Testis (tissue), 3 donors: ENCODE measurements around the gene EGFR. TPM values are rescaled to one million over a fixed set of nuclear protein-coding genes. Genes with fewer than 3 reads are reported as not detected.

Experiments
- DNase-seq: peaks from one replicate; pipeline ENCODE4 v3.0.0-alpha.2; 2019
- H3K27ac ChIP-seq, 2 donors: fragments of 200-600 bp; sonication (generic); one replicate each; pipeline ENCODE4 v1.5.1; 2019
- H3K27me3 ChIP-seq: fragments of 200-600 bp; sonication (generic); one replicate; pipeline ENCODE4 v1.5.1; 2019
- H3K36me3 ChIP-seq: fragments of 200-600 bp; sonication (generic); one replicate; pipeline ENCODE4 v1.5.1; 2017; ENCODE audit warnings: low read depth; ENCODE audit errors: missing control alignments
- H3K4me1 ChIP-seq: fragments of 200-600 bp; sonication (generic); one replicate; pipeline ENCODE4 v1.5.1; 2019
- H3K4me3 ChIP-seq, 2 donors: fragments of 200-600 bp; sonication (generic); one replicate each; pipeline ENCODE4 v1.5.1; 2017 to 2019
- H3K9me3 ChIP-seq: fragments of 200-600 bp; sonication (generic); one replicate; pipeline ENCODE4 v1.5.1; 2017
- CTCF ChIP-seq, 3 experiments: fragments of 450-650 bp in 2 of 3; fragments of 200-600 bp in 1 of 3; sonication (generic) in 1 of 3; IDR thresholded peaks; one replicate each; pipeline ENCODE4 v1.5.1; 2016 to 2019; ENCODE audit warnings: antibody characterized with exemption in 3 of 3, mild to moderate bottlenecking in 2 of 3, moderate library complexity in 1 of 3
- POLR2A ChIP-seq: fragments of 450-650 bp; IDR thresholded peaks from one replicate; pipeline ENCODE4 v1.6.1; 2017; ENCODE audit warnings: antibody characterized with exemption, mild to moderate bottlenecking, moderate library complexity
- WGBS, 2 donors: methylation state at CpG; one replicate each; pipeline ENCODE4 v1.1.5; 2018; 5-methylcytosine and 5-hydroxymethylcytosine counted together
- intact Hi-C: fragments of 100-400 bp; cut with DNase I; formaldehyde crosslinking; loops from one replicate; pipeline ENCODE4 v1.15.1; 2023; ENCODE audit warnings: low total_unique reads
- polyA plus RNA-seq: library from polyadenylated mRNA; stranded (reverse); fragments of 350-450 nt; fragmentation: Illumina TruSeq; extraction: RNeasy Lipid Tissue Mini Kit (QIAGEN cat#74804); gene quantifications from one replicate; pipeline ENCODE4 v1.2.3, GENCODE V29; 2014; ENCODE audit warnings: low read depth, low replicate concordance; ENCODE audit not compliant: insufficient read depth
- total RNA-seq, 2 donors: library from RNA; depleted of rRNA; stranded (reverse); fragments of >200 nt; gene quantifications; one replicate each; pipeline ENCODE4 v1.2.3, GENCODE V29; 2016

The EGFR gene
- total and polyA plus RNA-seq, 3 donors from 2014 or later: 11.0 to 45.0 (median 18.2) TPM

GRCh38 chr7:55124989-55125875 lies 106.4 kb downstream of the EGFR start:
- 87 to 88% methylated on average over 12 of the region's 12 CpGs for WGBS, 2 donors
- H3K27ac ChIP-seq: no peak overlapping the region
- no peaks in the 10 kb centered on the region for H3K27me3 ChIP-seq
- intact Hi-C loops: loop anchor here (10.0 kb wide), 1 partner anchor 50 kb away; no protein-coding TSS in a partner anchor
- TF ChIP-seq POLR2A: no peak
- H3K4me3 ChIP-seq: no peak overlapping the region
- no peaks in the 10 kb centered on the region for H3K36me3 ChIP-seq
- no peaks in the 10 kb centered on the region for H3K9me3 ChIP-seq
- DNase-seq: no peak
- H3K4me1 ChIP-seq: peaks cover 35% of the 10 kb centered on the region

- Histone ChIP-seq H3K27me3 (no peaks in the 10 kb centered on the region), H3K4me3 (no peak overlapping the region), H3K27ac (peak overlapping the region; percentile 69 to 85), H3K36me3 (no peaks in the 10 kb centered on the region), H3K4me1 (peaks cover 40% of the 10 kb centered on the region), H3K9me3 (no peaks in the 10 kb centered on the region)
- DNase-seq: no peak
- TF ChIP-seq CTCF (IDR thresholded peaks at IDR 0.05) (no peak), POLR2A (no peak)
- intact Hi-C loops: loop anchor here (10.0 kb wide), 1 partner anchor 52 kb away; no protein-coding TSS in a partner anchor
- WGBS, 2 donors: 29 to 41% methylated on average over 3 of the region's 3 CpGs
These were observed 108.3 kb downstream of the EGFR start for GRCh38 chr7:55127135-55127551.

- Histone ChIP-seq H3K27me3 (no peaks in the 10 kb centered on the region), H3K27ac (peak overlapping the region; percentile 69 to 85), H3K36me3 (no peaks in the 10 kb centered on the region), H3K4me1 (peaks cover 40% of the 10 kb centered on the region), H3K4me3 (no peak overlapping the region), H3K9me3 (no peaks in the 10 kb centered on the region)
- intact Hi-C loops: loop anchor here (10.0 kb wide), 1 partner anchor 53 kb away; no protein-coding TSS in a partner anchor
- TF ChIP-seq CTCF (IDR thresholded peaks at IDR 0.05): no peak
- no peak for TF ChIP-seq POLR2A
- 36 to 41% methylated on average over 6 of the region's 6 CpGs for WGBS, 2 donors
- no peak for DNase-seq
These were observed 108.8 kb downstream of the EGFR start for GRCh38 chr7:55127622-55128081.

GRCh38 chr7:55128693-55129394 lies 110.0 kb downstream of the EGFR start:
- TF ChIP-seq CTCF (IDR thresholded peaks at IDR 0.05) (no peak), POLR2A (no peak)
- peak; percentile 87 for DNase-seq
- H3K4me3 ChIP-seq: no peak overlapping the region
- H3K36me3 ChIP-seq: no peaks in the 10 kb centered on the region
- peak overlapping the region; percentile 20 to 85 for H3K27ac ChIP-seq
- H3K9me3 ChIP-seq: no peaks in the 10 kb centered on the region
- intact Hi-C loops: loop anchor here (10.0 kb wide), 1 partner anchor 54 kb away; no protein-coding TSS in a partner anchor
- WGBS, 2 donors: 31 to 34% methylated on average over 6 of the region's 6 CpGs
- H3K27me3 ChIP-seq: no peaks in the 10 kb centered on the region
- H3K4me1 ChIP-seq: peaks cover 50% of the 10 kb centered on the region
